Measurements from ENCODE around the gene RAET1L. TPM values are rescaled to one million over a fixed set of nuclear protein-coding genes. Genes with fewer than 3 reads are reported as not detected.

The RAET1L gene
- total and polyA plus RNA-seq, 9 of the 15 experiments (the other 6 are each of a cell fraction or from before 2014, with no cell fraction given), result not detected

DNA sequence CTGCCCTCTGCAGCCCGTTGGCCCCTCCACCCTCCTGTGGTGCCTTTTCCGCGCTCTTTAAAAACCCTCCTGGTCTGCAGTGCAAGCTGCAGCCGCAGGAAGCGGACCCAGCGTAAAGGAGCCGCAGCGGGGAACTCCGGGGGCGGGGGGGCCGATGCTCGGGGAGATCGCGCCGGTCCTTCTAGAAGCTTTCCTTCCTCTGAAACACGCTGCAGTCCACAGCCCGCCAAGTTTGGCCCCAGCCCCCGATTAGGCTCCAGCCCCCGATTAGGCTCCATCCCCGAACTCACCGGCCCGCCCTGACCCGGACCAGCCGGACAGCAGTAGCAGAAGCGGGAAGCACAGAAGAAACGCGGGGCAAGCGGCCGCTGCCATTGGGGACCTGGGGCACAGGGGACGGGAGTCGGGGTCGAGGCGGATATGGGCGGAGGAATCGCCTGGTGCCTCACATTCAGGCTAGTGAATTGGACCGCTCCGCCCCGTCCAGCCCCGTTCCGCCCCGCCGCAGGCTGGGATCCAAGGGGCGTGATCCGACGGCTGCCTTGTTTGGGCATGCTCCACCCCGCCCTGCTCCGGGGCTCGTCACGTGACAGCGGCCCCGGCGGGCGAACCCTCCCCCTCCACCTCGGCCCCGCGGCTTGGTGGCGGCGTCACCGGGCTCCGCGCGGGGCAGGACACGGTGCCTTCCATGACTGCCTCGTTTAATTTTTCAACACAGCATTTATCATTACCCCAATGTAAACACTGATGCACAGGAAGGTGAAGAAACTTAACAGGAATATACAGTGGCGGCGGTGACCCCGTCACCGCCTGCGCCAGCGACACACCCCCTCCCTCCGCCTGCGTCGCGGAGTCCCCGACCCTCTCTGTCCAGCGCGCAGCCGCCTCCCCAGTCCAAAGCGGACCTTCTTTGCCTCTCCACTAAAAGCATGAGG is 20.3 kb downstream of the RAET1L start (continued):
- TF ChIP-seq, protein P1, sequence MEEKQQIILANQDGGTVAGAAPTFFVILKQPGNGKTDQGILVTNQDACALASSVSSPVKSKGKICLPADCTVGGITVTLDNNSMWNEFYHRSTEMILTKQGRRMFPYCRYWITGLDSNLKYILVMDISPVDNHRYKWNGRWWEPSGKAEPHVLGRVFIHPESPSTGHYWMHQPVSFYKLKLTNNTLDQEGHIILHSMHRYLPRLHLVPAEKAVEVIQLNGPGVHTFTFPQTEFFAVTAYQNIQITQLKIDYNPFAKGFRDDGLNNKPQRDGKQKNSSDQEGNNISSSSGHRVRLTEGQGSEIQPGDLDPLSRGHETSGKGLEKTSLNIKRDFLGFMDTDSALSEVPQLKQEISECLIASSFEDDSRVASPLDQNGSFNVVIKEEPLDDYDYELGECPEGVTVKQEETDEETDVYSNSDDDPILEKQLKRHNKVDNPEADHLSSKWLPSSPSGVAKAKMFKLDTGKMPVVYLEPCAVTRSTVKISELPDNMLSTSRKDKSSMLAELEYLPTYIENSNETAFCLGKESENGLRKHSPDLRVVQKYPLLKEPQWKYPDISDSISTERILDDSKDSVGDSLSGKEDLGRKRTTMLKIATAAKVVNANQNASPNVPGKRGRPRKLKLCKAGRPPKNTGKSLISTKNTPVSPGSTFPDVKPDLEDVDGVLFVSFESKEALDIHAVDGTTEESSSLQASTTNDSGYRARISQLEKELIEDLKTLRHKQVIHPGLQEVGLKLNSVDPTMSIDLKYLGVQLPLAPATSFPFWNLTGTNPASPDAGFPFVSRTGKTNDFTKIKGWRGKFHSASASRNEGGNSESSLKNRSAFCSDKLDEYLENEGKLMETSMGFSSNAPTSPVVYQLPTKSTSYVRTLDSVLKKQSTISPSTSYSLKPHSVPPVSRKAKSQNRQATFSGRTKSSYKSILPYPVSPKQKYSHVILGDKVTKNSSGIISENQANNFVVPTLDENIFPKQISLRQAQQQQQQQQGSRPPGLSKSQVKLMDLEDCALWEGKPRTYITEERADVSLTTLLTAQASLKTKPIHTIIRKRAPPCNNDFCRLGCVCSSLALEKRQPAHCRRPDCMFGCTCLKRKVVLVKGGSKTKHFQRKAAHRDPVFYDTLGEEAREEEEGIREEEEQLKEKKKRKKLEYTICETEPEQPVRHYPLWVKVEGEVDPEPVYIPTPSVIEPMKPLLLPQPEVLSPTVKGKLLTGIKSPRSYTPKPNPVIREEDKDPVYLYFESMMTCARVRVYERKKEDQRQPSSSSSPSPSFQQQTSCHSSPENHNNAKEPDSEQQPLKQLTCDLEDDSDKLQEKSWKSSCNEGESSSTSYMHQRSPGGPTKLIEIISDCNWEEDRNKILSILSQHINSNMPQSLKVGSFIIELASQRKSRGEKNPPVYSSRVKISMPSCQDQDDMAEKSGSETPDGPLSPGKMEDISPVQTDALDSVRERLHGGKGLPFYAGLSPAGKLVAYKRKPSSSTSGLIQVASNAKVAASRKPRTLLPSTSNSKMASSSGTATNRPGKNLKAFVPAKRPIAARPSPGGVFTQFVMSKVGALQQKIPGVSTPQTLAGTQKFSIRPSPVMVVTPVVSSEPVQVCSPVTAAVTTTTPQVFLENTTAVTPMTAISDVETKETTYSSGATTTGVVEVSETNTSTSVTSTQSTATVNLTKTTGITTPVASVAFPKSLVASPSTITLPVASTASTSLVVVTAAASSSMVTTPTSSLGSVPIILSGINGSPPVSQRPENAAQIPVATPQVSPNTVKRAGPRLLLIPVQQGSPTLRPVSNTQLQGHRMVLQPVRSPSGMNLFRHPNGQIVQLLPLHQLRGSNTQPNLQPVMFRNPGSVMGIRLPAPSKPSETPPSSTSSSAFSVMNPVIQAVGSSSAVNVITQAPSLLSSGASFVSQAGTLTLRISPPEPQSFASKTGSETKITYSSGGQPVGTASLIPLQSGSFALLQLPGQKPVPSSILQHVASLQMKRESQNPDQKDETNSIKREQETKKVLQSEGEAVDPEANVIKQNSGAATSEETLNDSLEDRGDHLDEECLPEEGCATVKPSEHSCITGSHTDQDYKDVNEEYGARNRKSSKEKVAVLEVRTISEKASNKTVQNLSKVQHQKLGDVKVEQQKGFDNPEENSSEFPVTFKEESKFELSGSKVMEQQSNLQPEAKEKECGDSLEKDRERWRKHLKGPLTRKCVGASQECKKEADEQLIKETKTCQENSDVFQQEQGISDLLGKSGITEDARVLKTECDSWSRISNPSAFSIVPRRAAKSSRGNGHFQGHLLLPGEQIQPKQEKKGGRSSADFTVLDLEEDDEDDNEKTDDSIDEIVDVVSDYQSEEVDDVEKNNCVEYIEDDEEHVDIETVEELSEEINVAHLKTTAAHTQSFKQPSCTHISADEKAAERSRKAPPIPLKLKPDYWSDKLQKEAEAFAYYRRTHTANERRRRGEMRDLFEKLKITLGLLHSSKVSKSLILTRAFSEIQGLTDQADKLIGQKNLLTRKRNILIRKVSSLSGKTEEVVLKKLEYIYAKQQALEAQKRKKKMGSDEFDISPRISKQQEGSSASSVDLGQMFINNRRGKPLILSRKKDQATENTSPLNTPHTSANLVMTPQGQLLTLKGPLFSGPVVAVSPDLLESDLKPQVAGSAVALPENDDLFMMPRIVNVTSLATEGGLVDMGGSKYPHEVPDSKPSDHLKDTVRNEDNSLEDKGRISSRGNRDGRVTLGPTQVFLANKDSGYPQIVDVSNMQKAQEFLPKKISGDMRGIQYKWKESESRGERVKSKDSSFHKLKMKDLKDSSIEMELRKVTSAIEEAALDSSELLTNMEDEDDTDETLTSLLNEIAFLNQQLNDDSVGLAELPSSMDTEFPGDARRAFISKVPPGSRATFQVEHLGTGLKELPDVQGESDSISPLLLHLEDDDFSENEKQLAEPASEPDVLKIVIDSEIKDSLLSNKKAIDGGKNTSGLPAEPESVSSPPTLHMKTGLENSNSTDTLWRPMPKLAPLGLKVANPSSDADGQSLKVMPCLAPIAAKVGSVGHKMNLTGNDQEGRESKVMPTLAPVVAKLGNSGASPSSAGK (IDR thresholded peaks at IDR 0.05), result peak; percentile 63
- TF ChIP-seq, protein P2, sequence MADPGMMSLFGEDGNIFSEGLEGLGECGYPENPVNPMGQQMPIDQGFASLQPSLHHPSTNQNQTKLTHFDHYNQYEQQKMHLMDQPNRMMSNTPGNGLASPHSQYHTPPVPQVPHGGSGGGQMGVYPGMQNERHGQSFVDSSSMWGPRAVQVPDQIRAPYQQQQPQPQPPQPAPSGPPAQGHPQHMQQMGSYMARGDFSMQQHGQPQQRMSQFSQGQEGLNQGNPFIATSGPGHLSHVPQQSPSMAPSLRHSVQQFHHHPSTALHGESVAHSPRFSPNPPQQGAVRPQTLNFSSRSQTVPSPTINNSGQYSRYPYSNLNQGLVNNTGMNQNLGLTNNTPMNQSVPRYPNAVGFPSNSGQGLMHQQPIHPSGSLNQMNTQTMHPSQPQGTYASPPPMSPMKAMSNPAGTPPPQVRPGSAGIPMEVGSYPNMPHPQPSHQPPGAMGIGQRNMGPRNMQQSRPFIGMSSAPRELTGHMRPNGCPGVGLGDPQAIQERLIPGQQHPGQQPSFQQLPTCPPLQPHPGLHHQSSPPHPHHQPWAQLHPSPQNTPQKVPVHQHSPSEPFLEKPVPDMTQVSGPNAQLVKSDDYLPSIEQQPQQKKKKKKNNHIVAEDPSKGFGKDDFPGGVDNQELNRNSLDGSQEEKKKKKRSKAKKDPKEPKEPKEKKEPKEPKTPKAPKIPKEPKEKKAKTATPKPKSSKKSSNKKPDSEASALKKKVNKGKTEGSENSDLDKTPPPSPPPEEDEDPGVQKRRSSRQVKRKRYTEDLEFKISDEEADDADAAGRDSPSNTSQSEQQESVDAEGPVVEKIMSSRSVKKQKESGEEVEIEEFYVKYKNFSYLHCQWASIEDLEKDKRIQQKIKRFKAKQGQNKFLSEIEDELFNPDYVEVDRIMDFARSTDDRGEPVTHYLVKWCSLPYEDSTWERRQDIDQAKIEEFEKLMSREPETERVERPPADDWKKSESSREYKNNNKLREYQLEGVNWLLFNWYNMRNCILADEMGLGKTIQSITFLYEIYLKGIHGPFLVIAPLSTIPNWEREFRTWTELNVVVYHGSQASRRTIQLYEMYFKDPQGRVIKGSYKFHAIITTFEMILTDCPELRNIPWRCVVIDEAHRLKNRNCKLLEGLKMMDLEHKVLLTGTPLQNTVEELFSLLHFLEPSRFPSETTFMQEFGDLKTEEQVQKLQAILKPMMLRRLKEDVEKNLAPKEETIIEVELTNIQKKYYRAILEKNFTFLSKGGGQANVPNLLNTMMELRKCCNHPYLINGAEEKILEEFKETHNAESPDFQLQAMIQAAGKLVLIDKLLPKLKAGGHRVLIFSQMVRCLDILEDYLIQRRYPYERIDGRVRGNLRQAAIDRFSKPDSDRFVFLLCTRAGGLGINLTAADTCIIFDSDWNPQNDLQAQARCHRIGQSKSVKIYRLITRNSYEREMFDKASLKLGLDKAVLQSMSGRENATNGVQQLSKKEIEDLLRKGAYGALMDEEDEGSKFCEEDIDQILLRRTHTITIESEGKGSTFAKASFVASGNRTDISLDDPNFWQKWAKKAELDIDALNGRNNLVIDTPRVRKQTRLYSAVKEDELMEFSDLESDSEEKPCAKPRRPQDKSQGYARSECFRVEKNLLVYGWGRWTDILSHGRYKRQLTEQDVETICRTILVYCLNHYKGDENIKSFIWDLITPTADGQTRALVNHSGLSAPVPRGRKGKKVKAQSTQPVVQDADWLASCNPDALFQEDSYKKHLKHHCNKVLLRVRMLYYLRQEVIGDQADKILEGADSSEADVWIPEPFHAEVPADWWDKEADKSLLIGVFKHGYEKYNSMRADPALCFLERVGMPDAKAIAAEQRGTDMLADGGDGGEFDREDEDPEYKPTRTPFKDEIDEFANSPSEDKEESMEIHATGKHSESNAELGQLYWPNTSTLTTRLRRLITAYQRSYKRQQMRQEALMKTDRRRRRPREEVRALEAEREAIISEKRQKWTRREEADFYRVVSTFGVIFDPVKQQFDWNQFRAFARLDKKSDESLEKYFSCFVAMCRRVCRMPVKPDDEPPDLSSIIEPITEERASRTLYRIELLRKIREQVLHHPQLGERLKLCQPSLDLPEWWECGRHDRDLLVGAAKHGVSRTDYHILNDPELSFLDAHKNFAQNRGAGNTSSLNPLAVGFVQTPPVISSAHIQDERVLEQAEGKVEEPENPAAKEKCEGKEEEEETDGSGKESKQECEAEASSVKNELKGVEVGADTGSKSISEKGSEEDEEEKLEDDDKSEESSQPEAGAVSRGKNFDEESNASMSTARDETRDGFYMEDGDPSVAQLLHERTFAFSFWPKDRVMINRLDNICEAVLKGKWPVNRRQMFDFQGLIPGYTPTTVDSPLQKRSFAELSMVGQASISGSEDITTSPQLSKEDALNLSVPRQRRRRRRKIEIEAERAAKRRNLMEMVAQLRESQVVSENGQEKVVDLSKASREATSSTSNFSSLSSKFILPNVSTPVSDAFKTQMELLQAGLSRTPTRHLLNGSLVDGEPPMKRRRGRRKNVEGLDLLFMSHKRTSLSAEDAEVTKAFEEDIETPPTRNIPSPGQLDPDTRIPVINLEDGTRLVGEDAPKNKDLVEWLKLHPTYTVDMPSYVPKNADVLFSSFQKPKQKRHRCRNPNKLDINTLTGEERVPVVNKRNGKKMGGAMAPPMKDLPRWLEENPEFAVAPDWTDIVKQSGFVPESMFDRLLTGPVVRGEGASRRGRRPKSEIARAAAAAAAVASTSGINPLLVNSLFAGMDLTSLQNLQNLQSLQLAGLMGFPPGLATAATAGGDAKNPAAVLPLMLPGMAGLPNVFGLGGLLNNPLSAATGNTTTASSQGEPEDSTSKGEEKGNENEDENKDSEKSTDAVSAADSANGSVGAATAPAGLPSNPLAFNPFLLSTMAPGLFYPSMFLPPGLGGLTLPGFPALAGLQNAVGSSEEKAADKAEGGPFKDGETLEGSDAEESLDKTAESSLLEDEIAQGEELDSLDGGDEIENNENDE (IDR thresholded peaks at IDR 0.05; ENCODE audit: low read depth, low read length), result no peak

All from K562 (cell line).